Retina (tissue), 1 donor: ENCODE results near the gene NCAM2.

Source experiments
- DNase-seq: peaks from one replicate; pipeline ENCODE4 v3.0.0-alpha.2; 2016

The NCAM2 gene

DNA sequence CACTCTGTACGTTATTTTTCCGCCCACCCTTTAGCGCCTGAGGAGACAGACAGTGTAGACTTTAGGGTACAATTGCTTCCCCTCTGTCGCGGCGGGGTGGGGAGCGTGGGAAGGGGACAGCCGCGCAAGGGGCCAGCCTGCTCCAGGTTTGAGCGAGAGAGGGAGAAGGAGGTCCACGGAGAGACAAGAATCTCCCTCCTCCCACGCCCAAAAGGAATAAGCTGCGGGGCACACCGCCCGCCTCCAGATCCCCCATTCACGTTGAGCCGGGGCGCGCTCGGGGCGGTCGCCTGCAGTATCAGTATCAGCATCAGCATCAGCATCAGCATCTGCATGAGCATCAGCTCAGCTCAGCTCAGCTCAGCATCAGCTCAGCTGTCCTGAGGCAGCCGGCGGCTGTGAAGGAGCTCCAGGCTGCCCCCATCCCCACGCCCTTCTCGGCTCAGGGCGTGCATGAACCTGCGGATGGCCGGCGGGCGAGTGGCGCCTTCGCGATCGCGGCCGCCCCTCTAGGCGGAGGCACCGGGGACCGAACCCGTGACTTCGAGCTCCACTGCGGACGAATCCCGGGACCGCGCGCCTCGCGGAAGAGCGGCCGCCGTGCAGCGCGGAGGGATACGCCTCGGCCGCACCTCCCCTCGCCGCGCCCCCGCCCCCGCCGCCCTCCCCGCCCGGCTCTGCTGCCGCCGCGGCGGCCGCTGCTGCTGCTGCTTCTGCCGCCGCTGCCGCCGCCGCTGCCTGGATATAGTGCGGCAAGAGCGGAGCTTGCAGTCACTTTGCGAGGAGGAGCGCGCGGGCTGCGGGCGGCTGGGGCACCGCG lies at the start of gene NCAM2:
TSS of gene NCAM2 (plus strand) at position 774 of the 820 bp plus-strand sequence.
- peak; percentile 93 for DNase-seq

DNA sequence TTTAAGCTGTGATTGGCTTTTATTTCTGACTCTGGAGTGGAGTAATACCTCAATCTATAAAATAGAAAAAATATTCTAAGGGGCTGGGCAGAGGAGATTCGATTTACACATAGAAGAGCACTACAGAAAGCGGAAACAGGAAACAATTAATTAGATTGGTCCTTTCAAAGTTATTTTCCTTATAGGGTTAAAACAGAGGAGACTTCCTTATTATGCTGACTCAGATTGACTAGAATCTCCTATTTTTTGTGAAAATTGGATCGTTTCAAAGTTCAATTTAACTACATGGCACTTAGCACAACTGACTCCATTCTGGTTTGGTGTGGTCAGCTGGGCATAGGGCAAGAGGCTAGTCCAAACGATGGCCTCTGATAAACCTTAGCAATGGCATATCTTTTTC lies 48.3 kb upstream of the NCAM2 start:
- DNase-seq = no peak

DNA sequence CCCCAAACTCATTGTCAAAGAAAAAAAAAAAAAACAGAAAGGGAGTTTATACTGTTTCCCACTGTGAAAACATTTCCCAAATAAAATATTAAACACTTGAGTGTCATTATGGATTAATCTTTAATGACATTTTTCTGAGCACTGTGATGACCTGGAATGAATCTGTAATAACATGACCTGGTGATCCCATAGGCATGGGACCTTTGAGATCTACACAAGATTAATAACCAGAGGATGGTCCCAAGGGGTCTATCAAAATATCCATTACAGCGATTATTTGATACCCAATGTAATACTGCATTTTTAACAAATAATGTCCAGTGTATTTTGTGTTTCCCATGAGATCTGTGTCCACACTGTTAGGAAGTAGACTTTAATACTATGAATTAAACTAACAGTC lies 32.4 kb upstream of the NCAM2 start:
- DNase-seq = no peak

DNA sequence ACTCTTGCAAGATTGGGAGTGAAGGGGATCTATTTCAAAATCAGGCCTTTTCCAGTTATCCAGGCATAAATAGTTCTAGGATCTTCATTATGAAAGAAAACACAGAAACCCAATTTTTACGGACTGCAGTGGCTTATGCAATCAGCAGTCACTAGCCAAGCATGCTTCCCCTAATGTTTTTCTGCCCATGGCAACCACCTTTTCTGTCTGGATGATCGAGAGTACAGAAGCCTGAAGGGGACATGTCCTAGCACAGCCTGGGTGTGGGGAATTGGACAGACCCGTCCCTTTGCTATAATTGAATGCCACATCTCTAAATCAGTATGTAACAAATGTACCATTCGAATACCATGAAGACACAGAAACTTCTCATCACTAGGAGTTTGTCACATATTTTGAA lies 29.8 kb upstream of the NCAM2 start:
- DNase-seq = no peak

DNA sequence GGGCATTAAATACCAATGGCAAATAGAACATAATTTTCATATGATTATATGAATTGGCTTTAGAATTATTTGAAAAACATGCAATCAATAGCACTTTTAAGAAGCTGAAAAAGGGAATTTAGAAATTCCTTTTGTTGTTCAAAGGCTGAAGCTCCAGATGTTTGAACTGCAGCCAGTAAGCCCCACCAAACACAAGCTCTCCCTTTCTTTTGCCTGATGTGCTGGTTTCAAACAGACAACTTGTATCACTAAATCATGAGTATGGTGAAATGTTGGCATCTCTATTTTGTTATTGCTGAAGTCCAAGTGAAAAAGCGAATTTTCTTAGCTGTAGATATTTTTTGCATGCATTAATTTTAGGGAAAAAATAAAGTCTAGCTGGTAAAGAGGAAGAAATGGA lies 27.5 kb upstream of the NCAM2 start:
- DNase-seq = no peak

DNA sequence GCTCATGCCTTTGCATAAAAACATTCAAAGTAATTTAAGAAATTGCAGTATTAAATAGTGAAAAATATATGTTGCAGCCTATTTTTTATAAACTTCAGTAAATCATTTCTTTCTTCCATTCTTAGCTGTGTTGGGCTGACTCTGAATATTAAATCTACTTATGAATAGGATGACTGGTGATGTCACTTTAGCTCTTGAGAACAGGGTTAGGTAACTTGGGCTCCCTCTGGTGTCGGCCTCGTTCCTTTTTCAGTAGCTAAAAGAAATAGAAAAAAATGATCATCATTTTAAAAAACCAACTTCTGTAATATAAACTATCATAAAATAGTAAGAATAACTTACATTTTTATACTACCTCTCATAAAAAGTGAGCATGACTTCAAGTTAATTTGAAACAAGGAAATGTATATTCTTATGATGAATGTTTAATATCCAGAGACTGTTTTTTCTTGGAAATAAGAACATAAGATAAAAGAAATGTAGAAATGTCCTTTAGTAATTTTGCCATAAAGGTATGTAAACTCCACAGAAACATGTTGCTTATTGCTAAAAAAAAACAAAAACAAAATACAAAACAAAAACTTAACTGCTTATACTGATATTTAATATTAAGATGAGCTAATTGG lies 26.8 kb upstream of the NCAM2 start:
- peak; percentile 22 for DNase-seq

DNA sequence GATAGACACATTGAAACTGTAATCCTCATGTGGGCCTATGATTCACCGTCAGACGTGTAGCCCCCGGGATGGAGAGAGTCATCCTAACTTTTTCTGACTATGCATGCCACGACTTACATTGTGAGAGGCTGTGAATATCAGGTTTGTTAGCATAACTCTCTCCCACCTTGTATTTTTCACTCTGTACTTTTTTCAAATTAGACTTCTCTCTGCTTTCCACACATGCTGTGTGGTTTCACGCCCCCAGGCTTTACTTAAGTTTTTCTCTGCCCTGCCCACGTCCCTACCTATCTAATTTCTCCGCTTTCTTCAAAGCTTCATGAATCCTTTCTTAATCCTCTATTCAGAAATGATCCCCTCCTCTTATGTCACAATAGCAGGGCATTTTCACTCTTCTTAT lies 3.4 kb upstream of the NCAM2 start:
- no peak for DNase-seq

DNA sequence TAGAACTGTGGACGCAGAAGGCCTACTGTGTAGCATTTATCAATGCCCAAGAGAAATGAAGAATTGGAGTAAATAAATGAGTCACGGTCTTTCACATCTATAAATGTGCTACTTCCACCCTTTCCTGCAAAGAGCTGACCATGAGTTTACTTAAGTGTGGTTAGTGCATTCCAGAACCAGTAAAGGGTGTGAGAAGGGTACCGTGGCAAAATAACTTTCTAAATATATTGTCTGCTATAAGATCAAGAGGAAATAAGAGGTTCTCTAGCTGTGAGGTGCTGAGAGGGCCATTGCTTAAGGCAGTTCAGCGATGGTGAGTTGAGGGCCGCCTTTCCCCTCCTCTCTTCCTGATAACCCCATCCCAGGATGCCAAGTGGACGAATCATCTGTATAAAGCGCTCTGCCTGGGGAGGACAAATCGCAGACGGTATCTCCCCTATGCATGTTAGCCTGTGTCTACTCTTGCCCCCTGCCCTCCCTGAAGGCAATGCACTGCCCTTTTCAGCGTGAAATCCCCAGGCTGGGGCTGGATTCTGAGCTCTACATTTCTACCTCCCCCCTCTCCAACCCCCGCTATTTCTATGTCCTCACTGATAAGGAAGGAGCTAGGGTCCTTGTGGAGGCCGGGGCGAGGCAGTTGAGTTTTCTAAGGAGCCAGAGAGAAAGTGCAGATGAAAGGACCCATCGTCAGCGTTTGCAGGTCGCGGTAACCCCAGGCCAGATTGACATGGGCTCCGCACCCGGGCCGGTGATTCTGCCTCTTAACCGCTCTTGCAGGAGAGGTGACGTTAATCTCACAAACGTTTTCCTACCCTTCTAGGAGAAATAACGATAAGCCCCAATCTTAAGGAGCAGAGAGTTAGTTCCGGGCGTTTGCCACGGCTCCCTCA lies 1.5 kb upstream of the NCAM2 start:
- peak; percentile 39 for DNase-seq

DNA sequence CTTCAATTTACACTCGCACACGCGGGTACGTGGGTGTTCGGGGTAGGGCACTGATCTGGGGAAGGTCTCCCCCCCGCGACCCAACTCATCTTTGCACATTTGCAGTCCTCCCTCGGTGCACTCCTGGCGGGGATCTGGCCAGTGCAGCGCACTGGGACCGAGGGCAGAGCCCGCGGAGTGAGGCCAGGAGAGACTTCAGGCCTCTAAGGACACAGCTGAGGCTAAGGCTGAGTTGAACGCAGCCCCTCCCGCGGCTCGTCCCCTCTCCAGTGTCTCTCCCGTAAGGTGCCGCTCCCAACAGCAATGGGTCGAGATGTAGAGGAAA lies 936 bp upstream of the NCAM2 start:
- peak; percentile 78 for DNase-seq

DNA sequence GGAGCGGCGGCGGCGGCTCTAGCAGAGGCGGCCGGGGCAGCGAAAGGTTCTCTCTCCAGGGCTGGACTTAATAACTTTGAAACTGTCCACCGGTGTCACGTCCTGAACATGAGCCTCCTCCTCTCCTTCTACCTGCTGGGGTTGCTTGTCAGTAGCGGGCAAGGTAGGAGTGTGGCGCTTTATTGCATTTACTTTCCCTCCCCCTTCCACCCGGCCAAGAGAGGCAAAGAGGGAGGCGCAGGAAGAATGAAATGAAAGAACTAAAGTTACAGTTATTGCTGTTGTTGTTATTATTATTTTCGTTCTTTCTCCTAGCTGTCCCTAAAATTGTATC lies 214 bp downstream of the NCAM2 start:
- DNase-seq = no peak

DNA sequence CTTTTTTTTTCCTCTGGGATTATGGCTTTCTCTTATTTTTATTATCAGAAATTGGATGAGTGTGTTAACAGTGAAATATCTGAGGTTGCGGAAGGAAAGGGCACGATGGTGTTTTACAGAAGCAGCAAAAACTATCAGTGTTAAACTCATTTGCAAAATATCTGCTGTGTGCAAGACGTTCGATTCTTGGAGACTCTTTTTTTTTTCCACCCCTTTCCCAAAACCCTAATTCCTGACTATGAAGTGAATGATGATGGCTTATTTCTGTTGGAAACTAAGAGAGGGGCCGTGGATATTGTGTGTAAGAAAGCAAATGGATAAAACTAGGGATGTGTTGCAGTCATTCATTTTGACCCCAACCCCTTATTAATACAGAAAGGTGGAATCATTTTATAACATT lies 677 bp downstream of the NCAM2 start:
- DNase-seq = peak; percentile 32

DNA sequence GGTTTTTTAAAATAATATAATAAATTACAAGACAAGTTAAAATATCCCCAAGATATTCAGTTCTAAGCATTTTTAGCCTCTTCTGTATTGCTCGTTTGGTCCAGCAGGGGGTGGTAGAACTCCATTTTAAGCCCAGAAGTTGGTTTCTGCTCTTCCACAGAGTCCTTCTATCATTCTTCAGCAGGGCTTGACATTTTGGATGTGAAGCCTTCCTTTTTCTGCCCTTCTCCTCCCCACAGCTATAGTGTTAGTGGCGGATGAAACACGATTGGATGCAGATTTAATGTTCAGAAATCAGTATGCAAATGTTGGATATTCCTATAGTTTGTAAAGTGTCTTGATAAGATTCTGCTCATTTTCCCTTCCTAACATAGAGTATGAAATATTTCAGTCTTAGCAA lies 1.4 kb downstream of the NCAM2 start:
- DNase-seq = peak; percentile 72

DNA sequence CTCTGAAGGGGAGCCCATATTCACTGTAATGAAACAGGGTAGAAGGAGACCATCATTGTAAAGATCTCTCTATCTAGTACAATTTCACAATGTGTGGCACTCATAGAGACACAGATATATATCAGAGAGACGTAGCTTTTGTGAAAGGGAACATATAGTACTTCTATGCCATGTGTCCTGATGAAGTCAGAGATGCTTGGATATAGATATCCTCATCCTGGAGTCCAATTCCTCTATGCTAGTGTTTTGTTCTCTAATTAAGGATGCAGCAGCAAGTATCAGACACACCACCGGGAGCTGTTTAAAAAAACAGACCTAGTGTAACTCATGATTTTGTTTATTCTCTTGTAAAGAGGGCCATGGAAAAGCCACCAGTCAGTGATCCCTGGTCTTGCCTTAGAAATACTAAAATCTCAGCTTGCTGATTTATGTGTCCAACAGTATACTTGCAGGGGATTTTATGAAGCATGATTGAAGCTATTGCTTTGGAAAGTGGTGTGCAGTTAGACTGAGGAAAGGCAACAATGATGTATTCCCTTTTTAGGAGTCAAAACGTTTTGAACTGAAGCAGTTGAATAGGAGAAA lies 2.5 kb downstream of the NCAM2 start:
- DNase-seq = peak; percentile 12

DNA sequence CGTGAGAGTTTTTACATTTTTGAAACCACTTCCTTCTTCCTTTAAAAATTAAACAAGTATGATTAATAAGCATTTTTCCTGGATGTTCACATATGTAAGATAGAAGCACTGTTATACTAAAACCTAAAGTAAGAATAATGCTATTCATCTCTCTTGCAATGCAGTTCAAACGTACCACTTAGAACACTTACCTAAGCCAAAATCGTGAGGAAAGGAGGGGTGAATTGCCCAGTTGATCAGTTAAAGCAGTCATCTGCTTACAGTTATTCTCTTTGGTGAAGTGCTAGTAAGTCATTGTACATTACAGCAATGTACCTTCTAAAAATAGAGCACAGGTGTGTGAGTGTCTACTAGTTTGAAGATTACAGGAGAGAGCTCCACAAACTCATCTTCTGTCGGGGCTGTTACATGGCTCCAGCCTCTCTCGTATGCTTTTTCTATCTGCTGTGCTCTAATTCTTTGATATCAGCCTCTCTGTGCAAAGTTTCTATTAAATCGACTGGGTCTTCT lies 3.4 kb downstream of the NCAM2 start:
- no peak for DNase-seq

DNA sequence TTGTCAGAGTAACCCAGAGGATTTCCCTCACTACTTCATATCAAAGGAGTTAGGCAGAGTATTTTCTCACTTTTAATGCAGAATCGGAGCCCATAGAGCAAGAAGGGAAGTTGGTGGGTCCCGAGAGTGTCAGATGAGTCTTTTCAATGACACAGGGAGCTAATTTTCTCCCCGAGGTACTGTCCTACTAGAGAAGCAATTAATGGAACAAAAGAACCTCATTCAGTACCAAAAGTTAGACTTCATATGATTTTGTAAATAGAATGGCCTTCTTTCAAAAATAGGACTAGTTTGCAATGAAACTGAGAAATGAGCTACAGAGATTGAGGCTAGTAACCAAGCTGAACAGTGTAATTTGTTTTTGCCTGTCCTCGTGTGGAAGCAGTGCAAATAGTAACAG lies 3.9 kb downstream of the NCAM2 start:
- DNase-seq = no peak

DNA sequence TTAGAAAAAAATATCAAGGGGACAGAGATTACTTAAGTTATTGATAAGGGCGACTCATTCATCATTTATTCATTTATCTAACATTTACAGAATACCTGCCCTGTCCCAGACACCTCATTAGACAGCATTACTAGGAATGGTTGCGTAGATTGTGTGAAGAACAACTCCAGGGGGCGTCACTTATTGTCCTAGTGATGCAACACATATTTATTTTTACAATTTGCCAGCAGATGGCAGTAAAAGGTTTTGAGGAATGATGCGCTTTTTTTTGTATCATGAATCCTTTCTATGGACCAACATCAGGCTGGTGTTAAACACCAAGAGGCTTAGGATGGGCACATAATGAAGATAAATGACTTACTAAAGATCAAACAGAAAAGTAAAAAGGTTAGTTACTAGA lies 5.5 kb downstream of the NCAM2 start:
- no peak for DNase-seq

DNA sequence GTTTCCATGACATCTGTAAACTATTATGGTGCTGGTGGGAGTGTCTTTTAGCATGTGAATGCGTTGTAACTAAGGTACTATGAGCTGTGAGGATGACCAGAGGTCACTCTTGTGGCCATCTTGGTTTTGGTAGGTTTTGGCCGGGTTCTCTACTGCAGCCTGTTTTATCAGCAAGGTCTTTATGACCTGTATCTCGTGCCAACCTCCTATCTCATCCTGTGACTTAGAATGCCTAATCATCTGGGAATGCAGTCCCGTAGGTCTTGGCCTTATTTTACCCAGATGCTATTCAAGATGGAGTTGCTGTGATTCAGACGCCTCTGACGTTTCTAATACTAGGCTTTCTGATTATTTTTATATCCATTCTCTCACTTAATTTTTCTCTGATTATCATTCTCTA lies 9.4 kb downstream of the NCAM2 start:
- DNase-seq = no peak

DNA sequence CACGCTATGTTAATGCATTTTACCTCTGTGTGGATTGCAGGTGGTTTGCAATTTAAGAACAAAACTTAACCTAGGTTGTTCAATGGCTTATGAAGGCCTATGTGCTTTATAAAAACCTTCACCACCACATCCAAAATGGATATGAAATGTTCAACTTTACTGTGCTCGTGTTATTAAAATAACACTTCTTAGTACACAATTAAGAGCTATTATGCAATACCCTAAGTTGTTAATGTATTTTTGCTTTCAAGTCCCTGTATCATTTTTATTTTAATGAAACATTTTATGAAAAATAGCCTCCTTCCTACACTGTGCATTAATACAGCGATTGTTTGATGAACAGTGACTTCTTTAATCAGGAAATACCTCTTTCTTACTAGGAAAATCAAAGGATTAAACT lies 12.0 kb downstream of the NCAM2 start:
- DNase-seq = no peak

DNA sequence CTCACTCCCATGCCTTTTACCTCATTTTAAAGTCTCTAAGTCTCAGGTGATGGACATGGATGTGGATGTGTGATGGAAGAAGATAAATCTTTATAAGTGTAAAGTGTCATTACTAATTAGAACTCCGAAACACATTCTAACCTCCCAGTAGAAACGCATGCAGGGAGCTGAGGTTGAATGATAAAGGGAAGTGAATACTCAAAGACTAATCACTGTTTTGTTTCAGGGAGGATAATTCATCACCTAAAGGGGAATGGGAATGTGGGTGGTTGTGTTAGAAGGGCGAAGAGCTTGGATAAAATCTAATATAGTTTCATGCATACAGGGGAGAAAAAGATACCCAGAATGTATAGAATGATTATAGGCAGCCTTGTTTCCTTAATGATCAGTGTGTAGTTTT lies 12.5 kb downstream of the NCAM2 start:
- DNase-seq = no peak

DNA sequence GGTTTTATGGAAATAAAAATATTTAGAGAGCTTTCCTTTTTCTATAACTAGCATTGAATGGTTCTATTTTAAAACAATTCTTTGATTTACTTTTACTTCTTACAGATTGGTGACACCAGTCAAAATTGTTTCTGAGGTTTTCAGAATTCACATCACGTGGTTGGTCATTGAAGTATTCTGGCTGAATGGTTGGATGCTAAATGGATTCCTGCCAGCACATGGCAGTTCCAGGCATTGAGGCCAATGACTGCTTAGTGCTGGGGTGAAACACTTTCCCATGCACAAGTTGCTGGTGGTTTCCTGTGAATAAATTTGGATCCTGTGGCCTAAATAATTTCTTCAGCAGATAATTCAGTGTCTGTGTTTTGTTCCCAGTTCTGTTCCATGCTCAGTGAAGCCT lies 20.6 kb downstream of the NCAM2 start:
- DNase-seq = no peak

DNA sequence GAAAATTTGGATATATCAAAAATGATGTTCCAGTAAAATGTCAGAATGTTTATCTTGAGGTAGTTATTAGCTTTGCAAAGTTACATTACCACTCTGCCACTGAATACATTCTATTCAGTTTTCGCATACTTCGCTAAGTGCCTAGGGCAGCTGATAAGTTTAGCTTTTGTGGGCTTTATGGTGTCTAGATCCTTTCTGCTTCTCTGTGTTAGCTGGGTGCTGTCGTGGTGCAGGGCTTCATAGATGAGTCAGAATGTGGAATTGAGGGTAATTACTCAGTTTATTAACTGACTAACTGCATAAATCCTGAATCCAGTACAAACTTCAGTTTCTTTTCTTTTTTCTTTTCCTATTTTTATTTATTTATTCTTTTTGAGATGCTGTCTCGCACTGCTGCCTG lies 21.5 kb downstream of the NCAM2 start:
- DNase-seq = no peak

DNA sequence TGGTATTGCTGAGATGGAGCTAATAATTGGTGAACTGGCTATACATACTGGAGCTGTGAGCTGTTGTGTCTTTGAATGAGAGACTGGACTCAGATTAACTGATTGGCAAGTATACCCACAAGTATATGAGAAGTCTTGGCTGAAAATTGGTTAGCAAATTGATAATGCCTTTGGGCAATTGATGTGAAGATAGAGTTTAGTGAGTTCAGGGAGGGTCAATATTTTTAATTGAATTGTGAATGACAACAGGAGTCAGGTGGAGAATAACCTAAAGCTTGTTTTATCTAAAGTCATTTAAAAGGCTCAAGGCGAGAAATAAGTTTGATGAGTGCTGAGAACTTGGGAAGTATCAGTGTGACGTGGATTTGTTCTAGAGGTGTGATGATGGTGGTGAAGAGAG lies 27.5 kb downstream of the NCAM2 start:
- DNase-seq = no peak

DNA sequence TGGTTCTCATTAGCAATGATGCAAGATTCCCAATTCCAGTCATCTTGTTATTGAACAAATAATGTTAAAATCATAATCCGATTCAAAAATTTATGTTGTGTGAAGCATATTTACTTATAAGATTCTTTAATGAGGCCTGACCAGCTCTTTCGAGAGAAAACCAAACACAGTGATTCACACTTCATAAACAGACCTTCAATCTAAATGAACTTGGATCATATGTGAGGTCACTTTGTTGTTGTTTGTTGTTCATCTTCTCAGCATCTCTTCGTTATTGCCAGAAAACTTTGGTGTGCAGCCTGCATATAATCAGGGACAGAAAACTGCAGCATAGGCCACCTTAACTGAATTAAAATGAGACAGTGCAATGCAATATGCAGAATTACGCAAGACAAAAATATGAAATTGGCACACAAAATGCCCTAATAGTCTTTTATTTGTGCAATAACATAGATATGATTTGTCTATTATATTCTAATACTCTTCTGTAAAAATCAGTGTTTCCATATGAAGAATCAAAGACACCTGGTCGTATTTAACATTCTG lies 30.1 kb downstream of the NCAM2 start:
- no peak for DNase-seq
